ENCODE measurements around the gene ARSG. TPM values are rescaled to one million over a fixed set of nuclear protein-coding genes. Genes with fewer than 3 reads are reported as not detected.

ARSG gene
- polyA plus RNA-seq, 3 donors = 15.5 to 19.3 (median 19.2) TPM

DNA sequence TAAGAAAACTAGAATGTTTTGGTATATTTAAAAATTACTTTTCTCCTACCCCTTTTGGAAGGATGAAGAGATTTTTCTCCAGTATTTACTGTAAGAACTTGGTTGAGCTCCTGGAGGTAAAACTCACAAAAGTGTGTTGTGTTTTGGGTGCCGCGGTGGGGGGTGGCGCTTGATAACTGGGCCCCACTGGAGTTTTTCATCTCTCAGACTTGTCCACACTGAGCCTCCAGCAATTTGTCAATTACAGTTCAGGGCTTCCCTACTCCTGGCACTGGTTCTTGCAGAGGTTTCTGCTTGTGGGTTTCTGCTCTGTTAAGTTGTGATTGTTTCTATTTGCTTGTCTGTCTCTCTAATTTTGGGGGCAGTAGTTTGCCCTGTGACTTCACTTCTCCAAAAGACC is 126.0 kb downstream of the ARSG start:
- Mint-ChIP-seq H3K27me3 (ENCODE audit: low read depth in 3 of 3) (peaks cover 0 to 3% (median 1%) of the 10 kb centered on the region in 3 donors), H3K36me3 (peaks cover 41 to 54% of the 10 kb centered on the region in 2 donors), H3K27ac (no peak overlapping the region), H3K9me3 (peaks cover 0 to 14% (median 8%) of the 10 kb centered on the region in 7 donors), H3K4me1 (peaks cover 14% of the 10 kb centered on the region), H3K4me3 (no peak overlapping the region)
- TF ChIP-seq, protein P1, sequence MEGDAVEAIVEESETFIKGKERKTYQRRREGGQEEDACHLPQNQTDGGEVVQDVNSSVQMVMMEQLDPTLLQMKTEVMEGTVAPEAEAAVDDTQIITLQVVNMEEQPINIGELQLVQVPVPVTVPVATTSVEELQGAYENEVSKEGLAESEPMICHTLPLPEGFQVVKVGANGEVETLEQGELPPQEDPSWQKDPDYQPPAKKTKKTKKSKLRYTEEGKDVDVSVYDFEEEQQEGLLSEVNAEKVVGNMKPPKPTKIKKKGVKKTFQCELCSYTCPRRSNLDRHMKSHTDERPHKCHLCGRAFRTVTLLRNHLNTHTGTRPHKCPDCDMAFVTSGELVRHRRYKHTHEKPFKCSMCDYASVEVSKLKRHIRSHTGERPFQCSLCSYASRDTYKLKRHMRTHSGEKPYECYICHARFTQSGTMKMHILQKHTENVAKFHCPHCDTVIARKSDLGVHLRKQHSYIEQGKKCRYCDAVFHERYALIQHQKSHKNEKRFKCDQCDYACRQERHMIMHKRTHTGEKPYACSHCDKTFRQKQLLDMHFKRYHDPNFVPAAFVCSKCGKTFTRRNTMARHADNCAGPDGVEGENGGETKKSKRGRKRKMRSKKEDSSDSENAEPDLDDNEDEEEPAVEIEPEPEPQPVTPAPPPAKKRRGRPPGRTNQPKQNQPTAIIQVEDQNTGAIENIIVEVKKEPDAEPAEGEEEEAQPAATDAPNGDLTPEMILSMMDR (IDR thresholded peaks at IDR 0.05) = no peak
- Histone ChIP-seq H3K4me2 (replicated peaks; ENCODE audit: extremely low read depth, low read length, poor library complexity, severe bottlenecking) (no peak overlapping the region), H4K20me1 (ENCODE audit: insufficient read depth, low read length) (no peaks in the 10 kb centered on the region), H3K4me1 (ENCODE audit: control insufficient read depth in 1 of 2, insufficient read depth in 2 of 2, low read length in 2 of 2) (peaks cover 0 to 5% of the 10 kb centered on the region in 2 donors), H3K27me3 (ENCODE audit: control insufficient read depth in 2 of 2, insufficient read depth in 2 of 2, low read length in 2 of 2) (no peaks in the 10 kb centered on the region), H2AFZ (ENCODE audit: insufficient read depth, low read depth, low read length, poor library complexity, severe bottlenecking) (no peak overlapping the region), H3K9me3 (replicated peaks in 1 of 2; ENCODE audit: control insufficient read depth in 1 of 2, insufficient read depth in 1 of 2, low read length in 2 of 2) (no peaks in the 10 kb centered on the region), H3K36me3 (replicated peaks in 1 of 2; ENCODE audit: control insufficient read depth in 1 of 2, insufficient read depth in 2 of 2, low read length in 2 of 2) (peaks cover 16 to 28% of the 10 kb centered on the region in 2 donors), H3K27ac (ENCODE audit: low read depth in 1 of 2, low read length in 2 of 2) (no peak overlapping the region), H3K79me2 (ENCODE audit: insufficient read depth, low read length) (no peaks in the 10 kb centered on the region), H3K4me3 (replicated peaks in 1 of 3; ENCODE audit: low read depth in 2 of 3, low read length in 3 of 3) (no peak overlapping the region), H3K9ac (ENCODE audit: insufficient read depth, low read length, poor library complexity, severe bottlenecking) (no peak overlapping the region)
- WGBS (ENCODE audit: insufficient coverage) = 100% methylated on average over 3 of the region's 3 CpGs
- DNase-seq = no peak
- intact Hi-C loops (cut with micrococcal nuclease) = no loop called here

DNA sequence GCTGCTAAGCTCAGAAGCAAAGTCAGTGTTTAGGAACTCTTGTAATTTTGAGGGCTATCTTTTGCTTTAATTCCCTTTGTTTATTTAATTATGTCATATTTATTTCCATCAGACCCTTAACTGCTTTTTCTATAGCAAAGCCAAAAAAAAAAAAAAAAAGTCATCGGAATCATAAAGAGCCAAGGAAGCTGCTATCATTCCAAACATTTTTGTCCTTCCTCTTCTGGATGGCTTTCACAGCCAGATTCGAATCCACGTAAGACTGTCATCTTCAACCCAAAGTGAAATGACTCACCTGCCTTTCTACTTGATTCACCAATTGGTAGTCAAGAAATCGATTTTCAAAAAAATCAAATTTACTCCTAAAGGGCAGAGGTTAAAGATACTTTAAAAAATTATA is 127.6 kb downstream of the ARSG start:
- 100% methylated on average over 2 of the region's 4 CpGs for WGBS (ENCODE audit: insufficient coverage)
- H3K27ac Mint-ChIP-seq = no peak overlapping the region
- H3K36me3 ChIP-seq (replicated peaks in 1 of 2; ENCODE audit: control insufficient read depth in 1 of 2, insufficient read depth in 2 of 2, low read length in 2 of 2) = peaks cover 28 to 41% of the 10 kb centered on the region in 2 donors
- H3K9me3 Mint-ChIP-seq = peaks cover 0 to 14% (median 8%) of the 10 kb centered on the region in 7 donors
- no peak overlapping the region for H3K4me3 ChIP-seq (replicated peaks in 1 of 3; ENCODE audit: low read depth in 2 of 3, low read length in 3 of 3)
- intact Hi-C loops (cut with micrococcal nuclease) = no loop called here
- no peaks in the 10 kb centered on the region for H3K27me3 ChIP-seq (ENCODE audit: control insufficient read depth in 2 of 2, insufficient read depth in 2 of 2, low read length in 2 of 2)
- no peak overlapping the region for H3K27ac ChIP-seq (ENCODE audit: low read depth in 1 of 2, low read length in 2 of 2)
- TF ChIP-seq, protein P1 (IDR thresholded peaks at IDR 0.05) = no peak
- no peaks in the 10 kb centered on the region for H3K79me2 ChIP-seq (ENCODE audit: insufficient read depth, low read length)
- no peak overlapping the region for H3K9ac ChIP-seq (ENCODE audit: insufficient read depth, low read length, poor library complexity, severe bottlenecking)
- peaks cover 0 to 5% of the 10 kb centered on the region in 2 donors for H3K4me1 ChIP-seq (ENCODE audit: control insufficient read depth in 1 of 2, insufficient read depth in 2 of 2, low read length in 2 of 2)
- H3K36me3 Mint-ChIP-seq = peaks cover 50 to 67% of the 10 kb centered on the region in 2 donors
- H2AFZ ChIP-seq (ENCODE audit: insufficient read depth, low read depth, low read length, poor library complexity, severe bottlenecking) = no peak overlapping the region
- no peak overlapping the region for H3K4me2 ChIP-seq (replicated peaks; ENCODE audit: extremely low read depth, low read length, poor library complexity, severe bottlenecking)
- no peaks in the 10 kb centered on the region for H3K9me3 ChIP-seq (replicated peaks in 1 of 2; ENCODE audit: control insufficient read depth in 1 of 2, insufficient read depth in 1 of 2, low read length in 2 of 2)
- no peaks in the 10 kb centered on the region for H4K20me1 ChIP-seq (ENCODE audit: insufficient read depth, low read length)
- DNase-seq = no peak
- H3K27me3 Mint-ChIP-seq (ENCODE audit: low read depth in 3 of 3) = peaks cover 0 to 3% (median 1%) of the 10 kb centered on the region in 3 donors
- no peak overlapping the region for H3K4me3 Mint-ChIP-seq
- peaks cover 13% of the 10 kb centered on the region for H3K4me1 Mint-ChIP-seq
